WI38 (cell line): Measurements from ENCODE around the gene TANGO2.
A peak's percentile ranks its signal among the peaks of the same experiment; 100 is the strongest.

Experiments used
- H3K4me3 ChIP-seq: 2 replicates; pipeline ENCODE4 v1.5.1; 2011; ENCODE audit warnings: low read depth, mild to moderate bottlenecking, control low read depth, low read length
- TF ChIP-seq, protein P1 (sequence below): IDR thresholded peaks from 2 replicates; pipeline ENCODE4 v1.5.1; 2012; ENCODE audit warnings: low read depth, mild to moderate bottlenecking, control low read depth, low read length

TANGO2 gene

GRCh38 chr22:20111045-20111688 lies 90.3 kb downstream of the TANGO2 start:
- TF ChIP-seq, protein P1, sequence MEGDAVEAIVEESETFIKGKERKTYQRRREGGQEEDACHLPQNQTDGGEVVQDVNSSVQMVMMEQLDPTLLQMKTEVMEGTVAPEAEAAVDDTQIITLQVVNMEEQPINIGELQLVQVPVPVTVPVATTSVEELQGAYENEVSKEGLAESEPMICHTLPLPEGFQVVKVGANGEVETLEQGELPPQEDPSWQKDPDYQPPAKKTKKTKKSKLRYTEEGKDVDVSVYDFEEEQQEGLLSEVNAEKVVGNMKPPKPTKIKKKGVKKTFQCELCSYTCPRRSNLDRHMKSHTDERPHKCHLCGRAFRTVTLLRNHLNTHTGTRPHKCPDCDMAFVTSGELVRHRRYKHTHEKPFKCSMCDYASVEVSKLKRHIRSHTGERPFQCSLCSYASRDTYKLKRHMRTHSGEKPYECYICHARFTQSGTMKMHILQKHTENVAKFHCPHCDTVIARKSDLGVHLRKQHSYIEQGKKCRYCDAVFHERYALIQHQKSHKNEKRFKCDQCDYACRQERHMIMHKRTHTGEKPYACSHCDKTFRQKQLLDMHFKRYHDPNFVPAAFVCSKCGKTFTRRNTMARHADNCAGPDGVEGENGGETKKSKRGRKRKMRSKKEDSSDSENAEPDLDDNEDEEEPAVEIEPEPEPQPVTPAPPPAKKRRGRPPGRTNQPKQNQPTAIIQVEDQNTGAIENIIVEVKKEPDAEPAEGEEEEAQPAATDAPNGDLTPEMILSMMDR = peak; percentile 31; the same call in 1 of the 2 replicates
- H3K4me3 ChIP-seq = no peak overlapping the region

DNA sequence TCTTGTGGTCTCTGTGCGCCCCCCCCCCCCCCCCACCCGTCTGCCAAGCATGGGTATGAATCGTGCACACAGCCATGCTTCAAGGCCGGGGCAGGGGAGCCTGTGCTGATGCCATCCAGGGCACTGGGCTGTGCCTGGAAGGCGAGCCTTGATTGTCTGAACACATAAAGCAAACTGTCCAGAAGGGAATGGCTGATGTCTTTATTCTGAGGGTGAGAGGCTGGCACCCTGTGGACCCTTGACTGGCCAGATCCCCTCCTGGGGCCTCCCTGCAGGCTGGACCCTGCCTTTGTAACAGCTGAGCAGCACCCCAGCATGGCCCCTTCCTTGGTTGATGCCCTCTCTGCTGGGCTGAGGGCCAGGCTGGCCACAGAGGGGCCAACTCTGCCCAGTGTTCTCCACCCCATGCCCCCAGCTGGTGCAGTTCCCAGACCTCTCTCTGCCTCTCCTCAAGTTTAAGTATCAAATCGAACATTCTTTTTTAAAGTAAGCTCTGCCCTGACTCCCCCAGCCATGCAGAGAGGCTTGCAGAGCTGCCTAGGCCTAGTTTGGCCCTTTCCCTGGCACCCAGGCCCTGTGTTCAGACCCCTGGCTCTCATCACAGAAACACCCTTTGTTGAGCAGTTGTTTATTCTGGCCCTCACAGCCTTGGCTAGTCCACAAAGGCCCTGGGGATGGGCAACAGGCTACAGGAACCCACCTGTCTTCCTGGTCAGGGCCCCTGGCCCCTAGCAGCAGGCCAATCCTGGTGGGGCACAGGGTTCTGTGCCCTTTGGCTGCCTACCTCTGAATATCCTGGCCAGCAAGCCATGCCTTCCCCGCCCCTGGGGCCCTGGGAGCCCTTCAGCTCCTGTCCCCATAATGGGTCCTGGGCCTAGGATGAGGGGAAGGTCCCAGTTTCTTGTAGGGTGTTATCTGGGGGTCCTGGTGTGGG lies 91.0 kb downstream of the TANGO2 start:
- no peak overlapping the region for H3K4me3 ChIP-seq
- TF ChIP-seq, protein P1 = no peak

DNA sequence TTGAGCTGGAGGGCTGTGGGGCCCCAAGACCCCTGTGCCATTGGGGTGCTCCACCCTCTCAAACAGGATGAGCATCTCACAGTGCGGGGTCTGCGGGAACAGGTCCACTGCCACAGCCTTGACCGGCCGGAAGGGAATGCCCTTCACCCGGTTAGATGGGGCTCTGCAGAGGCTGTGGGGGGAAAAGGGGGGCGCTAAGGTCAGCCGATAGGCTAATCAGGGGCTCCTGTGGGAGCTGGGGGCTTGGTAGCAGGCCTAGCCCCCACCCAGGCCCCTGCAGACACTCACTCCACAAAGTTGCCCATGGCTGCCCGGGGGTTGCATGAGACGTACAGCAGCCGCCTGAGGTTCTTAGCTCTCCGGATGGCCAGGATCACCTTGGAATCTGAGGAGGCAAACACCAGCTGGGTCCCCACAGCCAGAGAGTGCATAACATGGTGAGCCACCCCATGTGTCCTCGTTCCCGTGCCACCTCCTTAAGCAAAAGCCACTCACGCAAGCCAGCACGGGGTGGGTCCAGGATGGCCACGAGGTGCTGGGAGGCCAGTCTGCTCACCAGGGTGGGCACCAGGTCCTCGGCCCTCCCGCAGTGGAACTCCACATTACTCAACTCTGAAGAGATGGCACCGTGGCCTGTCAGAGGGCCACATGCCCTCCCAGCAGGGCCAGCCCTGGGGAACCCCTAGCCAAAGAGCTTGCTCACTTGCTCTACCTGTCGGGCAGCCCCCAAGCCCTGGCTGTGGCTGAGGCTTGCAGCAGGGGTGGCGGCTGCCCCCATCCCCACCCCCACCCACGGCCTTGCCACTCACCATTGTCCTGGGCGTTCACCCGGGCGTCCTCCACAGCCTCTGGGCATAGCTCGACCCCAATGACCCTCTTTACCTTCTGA lies 92.0 kb downstream of the TANGO2 start:
- H3K4me3 ChIP-seq = no peak overlapping the region
- TF ChIP-seq, protein P1 = no peak

DNA sequence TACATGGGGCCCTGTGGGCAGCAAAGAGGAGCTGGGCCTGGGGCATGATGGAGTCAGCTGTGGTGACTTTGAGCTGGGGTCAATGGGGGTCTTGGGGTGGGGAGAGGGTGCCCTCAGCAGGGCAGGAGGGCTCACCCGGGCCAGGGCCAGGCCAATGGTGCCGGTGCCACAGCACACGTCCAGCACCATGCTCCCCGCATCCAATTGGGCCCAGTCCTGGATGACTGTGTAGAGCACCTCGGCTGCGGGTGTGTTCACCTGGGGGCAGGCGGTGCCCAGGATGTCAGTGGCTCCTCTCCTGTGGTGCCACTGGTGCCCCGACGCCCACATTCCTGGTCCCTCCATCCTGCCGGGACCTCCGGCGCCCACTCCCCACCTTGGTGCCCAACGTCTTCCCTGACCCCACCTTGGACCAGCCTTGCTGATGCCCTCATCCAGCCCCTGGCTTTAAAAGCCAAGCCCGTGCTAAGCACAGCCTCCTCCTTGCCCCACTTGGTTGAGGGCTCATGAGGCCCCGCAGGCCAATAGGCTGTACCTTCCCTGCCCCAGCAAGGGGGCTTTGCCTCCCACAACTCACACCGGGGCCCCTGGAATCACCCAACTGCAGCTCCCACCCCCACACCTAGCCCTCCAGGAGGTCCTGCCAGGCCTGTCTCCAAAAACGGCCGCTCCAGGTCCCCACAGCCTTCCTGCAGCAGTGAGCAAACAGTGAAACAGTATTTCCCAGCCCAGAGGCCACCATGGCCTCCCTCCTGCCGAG lies 92.8 kb downstream of the TANGO2 start:
- H3K4me3 ChIP-seq = no peak overlapping the region
- TF ChIP-seq, protein P1 = no peak

DNA sequence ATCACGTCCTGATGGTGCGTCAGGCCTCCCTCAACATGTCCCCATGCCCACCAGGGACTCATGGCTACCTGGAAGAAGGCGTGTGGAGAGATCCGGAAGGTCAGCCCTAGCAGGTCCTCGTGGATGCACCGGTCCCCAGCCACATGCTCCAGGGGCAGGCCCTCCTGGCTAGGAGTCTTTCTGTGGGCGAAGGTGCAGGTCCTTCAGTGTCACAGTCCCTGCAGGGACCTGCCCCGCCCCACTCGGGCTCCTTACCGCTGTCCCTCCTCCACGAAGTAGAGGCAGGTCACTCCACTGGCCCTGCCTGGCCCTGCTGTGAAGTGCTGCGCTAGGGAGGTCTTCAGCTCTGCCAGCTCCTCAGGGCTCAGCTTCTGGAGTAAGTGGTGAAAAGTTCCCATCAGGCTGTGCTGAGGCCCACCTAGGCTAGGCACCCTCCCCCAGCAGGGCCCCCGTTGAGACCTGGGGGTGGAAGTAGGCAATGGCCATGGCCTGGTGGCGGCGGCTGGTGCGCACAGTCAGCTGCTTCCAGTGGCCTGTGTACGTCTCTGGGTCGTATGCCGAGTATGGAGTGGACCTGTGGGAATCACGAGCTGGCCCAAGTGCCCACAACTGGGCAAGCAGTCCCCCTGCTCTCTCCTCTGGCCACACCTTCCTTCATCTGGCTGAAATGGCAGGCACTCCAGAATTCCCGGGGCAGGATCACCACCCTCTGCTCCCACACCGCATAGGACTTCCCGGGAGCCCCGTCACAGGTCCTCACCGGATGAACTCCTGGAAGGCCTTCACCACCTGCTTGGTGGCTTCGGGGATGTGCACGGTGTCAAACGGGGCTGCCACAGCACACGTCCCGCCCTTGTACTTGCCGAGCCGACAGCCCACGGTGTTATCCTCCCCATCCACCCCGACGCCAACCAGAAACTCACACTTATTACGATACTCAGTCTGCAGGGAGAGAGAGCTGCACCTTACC lies 93.9 kb downstream of the TANGO2 start:
- TF ChIP-seq, protein P1 = no peak
- no peak overlapping the region for H3K4me3 ChIP-seq
